Ascending aorta (tissue), 2 donors: ENCODE measurements around the gene ARSJ. TPM values are rescaled to one million over a fixed set of nuclear protein-coding genes. Genes with fewer than 3 reads are reported as not detected.
"Not testable (repeated sequence)": the region's sequence is repeated elsewhere in the genome, so short reads cannot be mapped to it uniquely, and the experiment has no call there.

Experiments
- DNase-seq, 2 donors: peaks; one replicate each; pipeline ENCODE4 v3.0.0-alpha.2; 2019; ENCODE audit warnings: low spot score in 2 of 2
- H3K27ac ChIP-seq, 2 donors: fragments of 200-600 bp; sonication (generic); one replicate each; pipeline ENCODE4 v1.5.1; 2016 to 2017; ENCODE audit warnings: mild to moderate bottlenecking in 1 of 2
- H3K27me3 ChIP-seq: fragments of 200-600 bp; sonication (generic); one replicate; pipeline ENCODE4 v1.5.1; 2017
- H3K36me3 ChIP-seq, 2 donors: fragments of 200-600 bp; sonication (generic); one replicate each; pipeline ENCODE4 v1.5.1; 2016
- H3K4me1 ChIP-seq, 2 donors: fragments of 200-600 bp; sonication (generic); one replicate each; pipeline ENCODE4 v1.5.1; 2016 to 2017; ENCODE audit warnings: mild to moderate bottlenecking in 1 of 2
- H3K4me3 ChIP-seq, 2 donors: fragments of 200-600 bp; sonication (generic); one replicate each; pipeline ENCODE4 v1.5.1; 2016 to 2017; ENCODE audit warnings: mild to moderate bottlenecking in 1 of 2
- H3K9me3 ChIP-seq, 2 donors: fragments of 200-600 bp; sonication (generic); one replicate each; pipeline ENCODE4 v1.5.1; 2016
- intact Hi-C: fragments of 100-400 bp; cut with DNase I; formaldehyde crosslinking; loops from one replicate; pipeline ENCODE4 v1.15.1; 2023
- total RNA-seq: library from RNA; depleted of rRNA; stranded (reverse); fragments of >200 nt; gene quantifications from one replicate; pipeline ENCODE4 v1.1.0, GENCODE V29; 2016
- TF ChIP-seq, protein P1 (sequence below), 3 experiments: fragments of 200-600 bp in 2 of 3; fragments of 450-650 bp in 1 of 3; sonication (generic) in 2 of 3; IDR thresholded peaks; one replicate each; pipeline ENCODE4 v1.5.1; 2016 to 2019; ENCODE audit warnings: antibody characterized with exemption in 3 of 3, mild to moderate bottlenecking in 1 of 3, moderate library complexity in 1 of 3

ARSJ gene
- total RNA-seq, 1 donor from 2014 or later = 14.6 TPM

DNA sequence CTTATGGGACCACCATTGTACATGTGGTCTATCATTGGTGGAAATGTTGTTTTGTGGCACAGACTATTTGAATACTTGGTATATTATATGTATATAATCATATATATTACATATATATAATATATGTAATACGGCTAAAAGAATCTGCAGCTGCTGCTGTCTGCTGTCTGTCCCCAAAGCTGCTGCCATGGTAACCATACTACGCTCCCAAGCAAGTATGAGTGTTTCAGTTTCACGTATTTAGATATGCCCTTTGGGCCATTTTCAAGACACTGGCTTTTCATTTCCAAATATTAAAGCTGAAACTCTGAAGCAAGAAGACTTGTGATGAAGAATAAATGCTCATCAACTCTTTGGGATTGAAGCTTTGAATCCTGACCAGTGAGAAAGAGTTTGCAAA is 42.0 kb upstream of the ARSJ start:
- H3K4me1 ChIP-seq = no peaks in the 10 kb centered on the region
- no peak overlapping the region for H3K4me3 ChIP-seq
- intact Hi-C loops = no loop called here
- H3K27me3 ChIP-seq = no peaks in the 10 kb centered on the region
- H3K27ac ChIP-seq = no peak overlapping the region
- no peaks in the 10 kb centered on the region for H3K9me3 ChIP-seq
- DNase-seq = no peak
- H3K36me3 ChIP-seq = no peaks in the 10 kb centered on the region
- TF ChIP-seq, protein P1, sequence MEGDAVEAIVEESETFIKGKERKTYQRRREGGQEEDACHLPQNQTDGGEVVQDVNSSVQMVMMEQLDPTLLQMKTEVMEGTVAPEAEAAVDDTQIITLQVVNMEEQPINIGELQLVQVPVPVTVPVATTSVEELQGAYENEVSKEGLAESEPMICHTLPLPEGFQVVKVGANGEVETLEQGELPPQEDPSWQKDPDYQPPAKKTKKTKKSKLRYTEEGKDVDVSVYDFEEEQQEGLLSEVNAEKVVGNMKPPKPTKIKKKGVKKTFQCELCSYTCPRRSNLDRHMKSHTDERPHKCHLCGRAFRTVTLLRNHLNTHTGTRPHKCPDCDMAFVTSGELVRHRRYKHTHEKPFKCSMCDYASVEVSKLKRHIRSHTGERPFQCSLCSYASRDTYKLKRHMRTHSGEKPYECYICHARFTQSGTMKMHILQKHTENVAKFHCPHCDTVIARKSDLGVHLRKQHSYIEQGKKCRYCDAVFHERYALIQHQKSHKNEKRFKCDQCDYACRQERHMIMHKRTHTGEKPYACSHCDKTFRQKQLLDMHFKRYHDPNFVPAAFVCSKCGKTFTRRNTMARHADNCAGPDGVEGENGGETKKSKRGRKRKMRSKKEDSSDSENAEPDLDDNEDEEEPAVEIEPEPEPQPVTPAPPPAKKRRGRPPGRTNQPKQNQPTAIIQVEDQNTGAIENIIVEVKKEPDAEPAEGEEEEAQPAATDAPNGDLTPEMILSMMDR (IDR thresholded peaks at IDR 0.05) = no peak

DNA sequence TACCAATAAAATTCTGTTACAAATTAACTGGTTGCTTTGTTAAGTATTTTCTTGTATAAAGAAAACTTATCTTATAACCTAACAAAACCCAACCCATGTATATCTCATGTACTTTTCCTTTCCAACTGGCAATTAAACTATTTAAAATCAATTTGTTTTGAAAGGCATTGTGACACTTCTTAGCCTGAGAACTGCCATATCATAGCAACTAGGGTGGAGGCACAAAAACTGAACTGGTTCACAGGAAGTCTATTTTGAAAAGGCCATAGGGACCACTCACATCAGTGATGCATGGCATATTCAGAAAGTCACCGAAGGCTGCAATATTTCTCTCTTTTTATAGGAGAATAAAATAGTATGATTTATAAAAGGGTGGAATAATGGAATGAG is 40.5 kb upstream of the ARSJ start:
- Histone ChIP-seq H3K9me3 (no peaks in the 10 kb centered on the region), H3K4me3 (no peak overlapping the region), H3K27ac (no peak overlapping the region), H3K36me3 (no peaks in the 10 kb centered on the region), H3K4me1 (no peaks in the 10 kb centered on the region), H3K27me3 (no peaks in the 10 kb centered on the region)
- DNase-seq = no peak
- intact Hi-C loops = no loop called here
- TF ChIP-seq, protein P1 (IDR thresholded peaks at IDR 0.05) = no peak

DNA sequence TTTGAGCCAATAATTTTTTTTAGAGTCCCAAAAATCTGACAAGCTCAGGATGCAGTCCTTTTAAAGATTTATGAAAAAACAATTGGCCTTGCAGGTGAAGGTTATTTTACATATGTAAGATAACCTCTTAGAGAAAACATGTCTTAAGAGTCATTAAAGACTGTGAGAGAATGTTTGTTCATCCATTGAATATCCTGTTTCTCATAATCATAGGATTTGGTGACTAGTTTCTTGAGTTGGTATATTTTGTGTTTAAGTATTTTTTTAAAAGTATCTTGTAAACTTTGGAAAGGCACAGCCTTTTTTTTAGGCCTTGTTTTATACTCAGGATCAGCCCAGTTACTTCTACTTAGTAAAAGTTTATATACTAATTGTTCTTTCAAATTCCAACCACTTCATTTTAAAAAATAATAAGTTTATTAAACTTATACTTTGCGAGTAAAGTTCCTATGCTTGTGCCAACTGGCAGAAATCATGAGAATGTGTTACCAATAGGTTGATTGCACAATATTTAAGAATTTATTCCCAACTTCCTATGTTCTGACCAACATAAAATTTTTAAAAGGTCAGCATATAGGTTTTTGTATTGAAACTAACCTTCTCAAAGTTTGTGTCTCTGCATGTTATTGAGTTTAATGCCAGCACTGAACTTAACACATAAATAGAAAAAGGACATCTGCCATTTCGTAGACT is 40.0 kb upstream of the ARSJ start:
- TF ChIP-seq, protein P1 (IDR thresholded peaks at IDR 0.05) = no peak
- Histone ChIP-seq H3K27ac (no peak overlapping the region), H3K4me3 (no peak overlapping the region)

DNA sequence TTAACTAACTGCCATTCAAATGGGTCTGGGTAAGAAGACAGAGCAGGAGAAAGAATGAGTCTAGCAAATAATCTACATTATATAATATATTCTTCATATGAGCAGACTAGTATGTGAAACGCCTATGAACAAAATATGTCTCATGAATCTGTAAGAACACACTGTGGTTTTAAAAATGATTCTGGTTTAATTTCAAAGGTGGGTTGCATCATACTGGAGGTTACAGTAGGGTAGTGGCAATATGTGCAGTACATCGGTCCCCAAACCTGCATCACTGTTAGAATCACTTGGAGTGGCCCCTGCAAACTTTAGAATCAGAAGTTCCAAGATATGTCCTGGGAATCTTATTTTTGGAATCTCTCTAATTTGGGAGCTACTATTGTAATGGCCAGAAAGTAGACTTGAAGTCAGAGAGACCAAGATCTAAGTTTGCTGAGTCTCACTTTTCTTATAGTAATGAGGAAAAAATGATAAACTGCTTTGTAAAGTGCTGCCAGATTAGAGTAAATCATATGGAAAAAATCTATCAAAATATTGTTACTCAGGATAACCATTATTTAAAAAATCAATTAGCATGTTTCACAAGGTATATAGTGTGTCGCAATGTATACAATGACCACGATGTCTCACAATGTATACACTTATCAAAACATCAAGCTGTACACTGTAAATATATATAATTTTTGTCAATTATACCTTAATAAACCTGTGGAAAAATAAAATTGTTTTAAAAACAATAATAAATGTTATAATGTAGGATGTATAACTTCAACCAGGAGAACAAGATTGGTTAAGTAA is 37.9 kb upstream of the ARSJ start:
- TF ChIP-seq, protein P1 (IDR thresholded peaks at IDR 0.05) = no peak
- H3K4me1 ChIP-seq = no peaks in the 10 kb centered on the region
- no peak overlapping the region for H3K27ac ChIP-seq
- intact Hi-C loops = no loop called here
- no peaks in the 10 kb centered on the region for H3K9me3 ChIP-seq
- no peak overlapping the region for H3K4me3 ChIP-seq
- no peaks in the 10 kb centered on the region for H3K27me3 ChIP-seq
- no peak for DNase-seq
- no peaks in the 10 kb centered on the region for H3K36me3 ChIP-seq

More for the DNA sequence above, 40.0 kb upstream of the ARSJ start:
- no peak for DNase-seq
- Histone ChIP-seq H3K9me3 (no peaks in the 10 kb centered on the region), H3K36me3 (no peaks in the 10 kb centered on the region), H3K4me1 (no peaks in the 10 kb centered on the region), H3K27me3 (no peaks in the 10 kb centered on the region)
- intact Hi-C loops = no loop called here

DNA sequence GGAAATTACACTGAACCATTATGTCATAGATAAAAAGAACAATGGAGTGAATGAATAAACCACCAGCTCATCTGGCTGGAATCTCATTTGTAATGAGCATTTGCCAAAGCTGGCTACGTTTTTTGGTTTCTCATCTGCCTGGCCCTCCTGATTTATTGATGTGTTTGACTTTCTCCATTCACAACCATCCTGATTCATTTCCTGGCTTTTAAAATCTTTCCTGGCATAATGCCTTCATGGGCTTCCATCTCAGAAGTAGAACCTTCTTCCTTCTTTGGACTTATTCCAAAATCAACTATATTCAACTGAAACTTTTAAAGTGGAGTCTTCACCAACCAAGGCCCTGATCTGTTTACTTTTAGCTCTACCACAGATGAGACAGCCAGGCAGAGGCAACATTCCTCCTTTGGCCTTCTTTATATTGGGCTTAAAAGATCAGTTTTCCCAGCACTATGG is 36.0 kb upstream of the ARSJ start:
- Histone ChIP-seq H3K36me3 (no peaks in the 10 kb centered on the region), H3K4me3 (no peak overlapping the region), H3K27ac (no peak overlapping the region), H3K4me1 (no peaks in the 10 kb centered on the region), H3K27me3 (no peaks in the 10 kb centered on the region), H3K9me3 (no peaks in the 10 kb centered on the region)
- TF ChIP-seq, protein P1 (IDR thresholded peaks at IDR 0.05) = no peak
- intact Hi-C loops = no loop called here
- no peak for DNase-seq

DNA sequence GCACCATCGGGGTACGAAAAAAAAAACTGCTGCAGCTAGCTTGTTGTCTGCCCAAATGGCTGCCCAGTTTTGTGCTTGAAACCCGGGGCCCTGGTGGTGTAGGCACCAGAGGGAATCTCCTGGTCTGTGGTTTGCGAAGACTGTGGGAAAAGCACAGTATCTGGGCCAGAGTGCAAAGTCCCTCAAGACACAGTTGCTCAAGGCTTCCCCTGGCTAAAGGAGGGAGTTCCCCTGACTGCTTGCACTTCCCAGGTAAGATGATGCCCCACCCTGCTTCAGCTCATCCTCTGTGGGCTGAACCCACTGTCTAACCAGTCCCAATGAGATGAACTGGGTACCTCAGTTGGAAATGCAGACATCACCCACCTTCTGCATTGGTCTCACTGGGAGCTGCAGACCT is 33.8 kb upstream of the ARSJ start:
- intact Hi-C loops, DNase-seq, H3K27me3 ChIP-seq, H3K4me3 ChIP-seq, H3K27ac ChIP-seq, H3K4me1 ChIP-seq, H3K36me3 ChIP-seq, H3K9me3 ChIP-seq: not testable (repeated sequence)
